Epidermal melanocyte (primary cell): Measurements from ENCODE around the gene NCKAP5.

Source experiments
- DNase-seq: peaks from one replicate; pipeline ENCODE4 v3.0.0; 2011; ENCODE audit warnings: low spot score; ENCODE audit not compliant: insufficient read length

The NCKAP5 gene

DNA sequence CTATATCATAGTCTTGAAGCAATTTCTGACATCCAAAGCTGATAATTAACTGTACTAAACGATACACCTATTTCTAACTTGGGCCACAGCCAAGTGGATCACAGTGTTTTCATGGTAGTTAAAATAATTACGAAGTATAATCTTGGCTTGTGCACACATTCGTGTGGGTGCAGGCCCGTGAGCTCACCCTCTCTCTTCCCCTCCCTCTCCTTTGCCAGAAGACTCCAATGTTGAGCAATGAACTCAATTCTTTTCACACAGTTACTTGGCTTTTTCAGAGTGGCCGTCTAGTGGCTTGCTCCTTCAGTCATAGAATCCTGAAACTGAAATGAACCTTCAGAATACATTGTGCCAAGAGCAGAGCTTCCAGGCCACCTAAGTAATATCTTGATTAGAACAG is 178.7 kb downstream of the NCKAP5 start:
- DNase-seq, result no peak

DNA sequence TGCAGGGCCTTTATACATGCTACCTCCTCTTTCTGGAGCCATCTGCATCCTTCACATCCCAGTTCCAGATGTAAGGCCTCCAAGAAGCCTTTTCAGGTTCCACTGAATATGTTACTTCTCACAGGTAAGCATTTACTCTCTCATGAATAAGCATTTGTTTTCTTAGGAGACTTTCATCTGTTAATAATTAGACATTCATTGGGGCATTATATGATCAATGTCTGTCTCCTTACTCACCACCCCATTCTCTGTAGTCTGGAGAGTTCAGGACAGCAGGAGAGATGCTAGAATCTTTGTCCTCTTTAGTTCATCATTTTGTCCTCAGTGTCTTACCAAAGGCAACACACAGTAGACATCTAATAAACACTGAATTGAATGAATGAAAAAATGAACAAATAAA is 185.7 kb downstream of the NCKAP5 start:
- no peak for DNase-seq

DNA sequence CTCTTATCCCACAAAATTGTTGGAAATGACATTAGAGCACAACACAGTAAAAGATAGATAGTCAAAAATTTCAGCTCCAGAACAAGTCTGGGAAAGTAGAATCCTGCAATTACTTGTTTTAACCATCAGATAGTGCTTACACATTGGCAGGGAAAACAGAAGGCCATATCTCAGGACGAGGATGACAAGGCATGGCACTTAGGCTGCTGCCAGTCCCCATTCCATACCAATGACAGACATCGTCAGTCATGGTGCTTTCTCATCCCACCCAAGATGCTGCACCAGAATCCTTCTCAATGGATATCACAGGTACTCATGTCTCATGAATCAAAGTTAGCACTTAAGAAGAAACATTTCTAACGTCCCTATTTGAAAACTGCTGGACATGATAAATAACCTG is 187.3 kb downstream of the NCKAP5 start:
- DNase-seq, result no peak

DNA sequence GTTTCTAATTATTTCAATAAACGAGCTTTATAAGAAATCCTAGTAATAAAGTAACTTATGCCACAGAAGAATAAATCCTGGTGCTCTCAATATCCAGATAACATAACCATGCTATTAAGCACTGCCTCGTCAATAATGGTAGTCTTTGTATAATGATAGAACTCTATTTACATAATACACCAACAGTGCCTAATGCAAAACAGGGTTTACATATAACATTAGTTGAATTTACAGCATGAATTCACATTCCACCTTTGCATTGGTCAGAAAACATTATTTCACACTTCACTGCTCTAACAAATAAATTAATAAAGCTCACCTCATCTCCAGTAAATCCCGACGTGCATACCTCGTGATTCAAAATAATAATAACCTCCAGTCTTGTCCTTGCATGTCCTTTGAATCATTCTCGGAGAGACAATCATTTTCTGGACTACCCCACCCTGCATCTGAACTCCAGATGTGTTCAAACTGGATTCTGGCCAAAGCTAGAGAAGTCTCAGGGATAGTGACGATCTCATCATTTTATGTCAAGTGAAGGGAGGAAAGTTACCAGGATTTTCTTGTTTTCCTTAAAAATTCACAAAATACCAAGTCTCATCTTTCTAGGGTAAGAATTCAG is 189.2 kb downstream of the NCKAP5 start:
- no peak for DNase-seq

DNA sequence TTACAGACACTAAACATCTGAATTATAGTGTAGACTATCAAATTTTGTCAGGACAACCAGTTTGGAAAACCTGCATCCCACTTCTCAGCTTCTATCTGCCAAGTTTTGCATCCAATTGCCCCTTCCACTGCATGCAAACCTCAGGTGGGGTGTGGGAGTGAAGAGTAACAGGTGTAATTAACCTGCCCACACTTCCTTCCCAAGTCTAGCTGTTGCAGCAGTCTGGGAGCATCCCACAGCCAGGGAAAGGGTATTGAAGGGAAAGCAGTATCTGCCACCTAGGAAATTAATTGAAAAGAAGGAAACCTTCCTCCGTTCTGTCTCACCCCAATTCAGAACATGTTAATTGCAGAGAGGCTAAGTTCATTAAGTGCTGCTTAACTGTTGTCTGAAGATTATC is 189.9 kb downstream of the NCKAP5 start:
- DNase-seq, result no peak

DNA sequence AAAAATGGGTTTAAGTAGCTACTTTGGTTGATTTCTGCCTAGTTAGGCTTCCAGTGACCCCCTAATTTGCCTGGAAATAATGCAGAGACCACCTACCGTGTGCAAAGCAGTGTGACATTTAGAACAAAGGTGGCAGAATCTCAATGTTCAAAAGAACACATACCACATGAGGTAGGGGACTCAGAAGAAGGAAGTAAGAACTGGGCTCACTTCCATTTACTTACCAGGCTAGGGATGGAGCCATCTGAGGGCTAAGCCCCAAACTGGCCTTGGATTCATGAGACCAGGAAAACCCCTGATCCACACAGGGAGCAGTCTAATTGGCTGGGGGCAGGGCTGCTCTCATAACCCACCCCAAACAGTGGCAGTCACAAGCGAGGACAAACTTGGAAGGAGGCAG is 190.7 kb downstream of the NCKAP5 start:
- no peak for DNase-seq

DNA sequence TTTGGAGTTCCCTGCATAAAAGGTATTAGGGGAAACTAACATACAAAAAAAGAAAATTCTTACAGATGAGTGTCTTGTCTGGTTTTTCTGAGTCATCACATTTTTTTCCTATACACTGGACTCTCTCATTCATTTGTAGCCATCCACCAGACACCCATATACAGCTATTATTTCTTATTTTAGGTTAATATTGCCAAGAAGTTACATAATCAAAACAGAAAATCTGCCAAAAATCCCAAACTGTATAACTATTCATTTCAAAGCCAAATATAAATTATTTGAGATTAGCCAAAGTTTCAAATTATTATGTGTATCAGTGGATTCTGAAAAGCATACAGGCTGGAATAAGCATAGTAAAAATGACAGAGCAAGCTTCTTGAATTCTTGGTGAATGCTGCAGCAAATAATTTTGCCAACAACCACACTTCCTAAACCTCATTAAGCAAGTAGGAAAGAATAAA is 191.2 kb downstream of the NCKAP5 start:
- no peak for DNase-seq

DNA sequence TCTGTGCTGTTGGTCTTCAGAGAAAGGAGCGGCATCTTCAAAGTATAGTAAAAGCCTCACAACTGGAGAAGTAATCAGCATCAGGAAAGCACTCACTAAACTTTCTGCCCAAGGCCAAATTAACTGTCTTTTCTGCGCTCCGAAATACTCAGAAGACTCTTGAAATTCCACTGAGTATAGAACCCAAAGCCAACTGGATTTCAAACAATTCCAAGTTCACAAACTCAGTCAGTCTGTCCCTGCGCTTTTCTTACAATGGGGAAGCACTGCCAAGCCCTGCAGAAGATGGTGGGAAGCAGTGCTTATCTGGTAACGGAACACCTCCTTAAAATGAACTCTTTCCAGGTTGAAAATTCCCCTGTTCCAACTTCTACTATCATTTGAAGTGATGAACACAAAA is 193.5 kb downstream of the NCKAP5 start:
- no peak for DNase-seq

DNA sequence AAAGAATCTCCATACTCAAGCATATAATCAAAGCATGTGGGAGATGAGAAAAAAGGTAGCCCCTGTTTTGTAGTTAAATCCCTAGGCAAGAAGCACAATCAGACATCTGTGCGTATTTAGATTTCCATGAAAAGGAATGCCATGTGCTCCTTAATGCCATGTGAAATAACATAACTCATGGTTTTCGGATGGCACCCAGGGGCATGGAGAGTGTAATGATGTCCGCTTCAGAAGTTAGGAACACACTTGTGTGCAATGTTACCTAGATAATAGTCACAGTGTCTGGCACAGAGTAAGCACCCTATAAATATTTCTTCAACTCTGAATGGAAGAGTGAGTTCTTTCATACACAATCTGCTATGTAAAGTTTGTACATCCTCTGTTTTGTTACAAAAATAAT is 197.0 kb downstream of the NCKAP5 start:
- no peak for DNase-seq

DNA sequence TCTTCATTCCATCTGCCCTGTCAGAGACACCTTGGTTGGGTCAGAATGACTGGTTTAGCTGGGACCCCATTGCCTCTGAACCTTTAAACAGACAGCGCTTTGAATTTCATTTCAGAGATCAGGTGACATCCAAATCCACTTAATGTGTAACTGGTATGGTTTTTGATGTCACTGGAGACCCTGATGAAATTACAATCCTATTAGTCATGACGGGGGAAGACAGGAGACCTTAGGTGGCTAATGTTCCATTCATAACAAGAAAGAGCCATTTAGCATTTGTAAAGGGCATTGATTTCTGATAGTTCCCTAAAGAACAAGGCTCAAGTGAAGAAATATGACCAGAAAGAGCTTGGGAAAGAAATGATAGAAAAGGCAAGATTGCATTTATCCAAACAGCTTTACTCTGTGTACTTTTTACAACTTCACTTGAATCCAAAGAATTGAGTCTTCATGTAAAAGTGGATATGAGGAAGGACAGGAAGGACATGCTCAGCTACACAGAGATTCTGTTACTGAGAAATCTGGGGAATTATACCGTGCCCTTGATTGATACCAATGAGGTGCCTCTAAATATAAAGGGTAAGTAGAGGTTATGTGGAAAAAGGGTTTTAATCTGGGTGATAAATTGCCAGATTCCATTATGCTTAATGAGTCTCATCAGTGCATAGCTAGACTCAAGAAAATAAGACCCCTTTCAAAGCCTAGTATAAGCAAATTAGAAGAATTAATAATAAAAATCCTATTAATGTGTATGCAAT is 198.2 kb downstream of the NCKAP5 start:
- DNase-seq, result no peak

DNA sequence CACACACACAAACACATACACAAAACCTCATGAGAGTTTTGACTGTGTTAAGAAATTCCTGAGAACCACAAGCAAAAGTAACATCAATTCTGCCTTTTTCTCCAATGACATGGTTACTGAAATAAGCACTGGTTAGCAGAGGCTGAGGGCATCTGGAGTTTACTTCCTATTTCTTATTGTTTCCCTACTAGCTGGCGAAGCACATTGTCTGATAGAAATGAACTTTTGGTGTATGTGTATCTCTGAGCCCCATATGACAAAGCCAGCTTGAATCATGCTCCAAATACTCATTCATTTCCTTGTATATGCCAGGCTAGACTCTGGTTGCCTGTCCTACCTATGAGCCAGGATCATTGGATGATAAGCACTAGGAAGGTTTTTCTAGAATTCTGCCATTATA is 203.1 kb downstream of the NCKAP5 start:
- DNase-seq, result no peak

DNA sequence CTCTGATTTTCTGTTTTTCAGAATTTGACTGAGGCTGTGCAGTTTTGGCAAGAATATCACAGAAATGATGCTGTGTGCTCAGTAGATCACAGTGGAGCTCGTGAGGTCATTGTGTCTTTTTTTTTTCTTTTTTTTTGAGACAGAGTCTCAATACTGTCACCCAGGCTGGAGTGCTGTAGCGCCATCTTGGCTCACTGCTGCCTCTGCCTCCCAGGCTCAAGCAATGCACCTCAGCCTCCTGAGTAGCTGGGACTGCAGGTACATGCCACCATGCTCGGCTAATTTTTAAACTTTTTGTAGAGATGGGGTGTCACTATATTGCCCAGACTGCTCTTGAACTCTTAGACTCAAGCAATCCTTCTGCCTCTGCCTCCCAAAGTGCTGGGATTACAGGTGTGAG is 203.6 kb downstream of the NCKAP5 start:
- no peak for DNase-seq

DNA sequence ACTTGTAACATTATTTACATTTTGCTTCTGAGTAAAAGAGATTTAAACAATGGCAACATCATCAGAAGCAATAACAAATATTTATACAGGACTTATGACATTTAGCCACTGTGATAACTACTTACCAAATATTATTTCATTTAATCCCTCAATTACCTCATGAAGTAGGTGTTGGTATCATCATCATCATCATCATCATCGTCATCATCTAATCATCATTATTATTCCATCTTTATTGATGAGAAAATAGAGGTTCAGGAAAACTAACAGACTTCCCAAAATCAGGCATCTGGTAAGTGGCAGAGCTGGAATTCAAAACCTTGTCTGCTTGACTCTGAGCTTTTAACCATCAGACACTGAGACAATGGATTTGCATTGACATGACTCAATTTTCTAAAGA is 204.4 kb downstream of the NCKAP5 start:
- DNase-seq, result no peak

DNA sequence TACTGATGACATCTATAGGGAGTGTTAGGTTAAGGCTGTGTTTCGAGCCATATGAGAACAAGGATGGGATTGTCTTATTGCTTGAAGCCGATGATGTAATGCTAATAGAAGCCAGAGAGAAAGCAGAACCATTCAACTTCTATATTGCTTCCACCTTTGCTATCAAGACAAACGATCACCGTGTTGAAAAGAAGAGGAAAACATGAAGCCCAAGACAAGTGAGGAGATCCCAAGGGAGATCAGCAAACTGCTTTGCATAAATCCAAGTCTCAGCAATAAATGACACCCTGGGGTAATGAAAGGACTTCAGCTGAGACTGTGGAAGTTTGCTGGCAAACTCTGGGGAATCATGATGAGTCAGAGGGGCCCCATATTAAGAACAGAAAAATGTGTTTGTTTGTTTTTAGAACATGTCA is 206.2 kb downstream of the NCKAP5 start:
- peak; percentile 31 for DNase-seq

DNA sequence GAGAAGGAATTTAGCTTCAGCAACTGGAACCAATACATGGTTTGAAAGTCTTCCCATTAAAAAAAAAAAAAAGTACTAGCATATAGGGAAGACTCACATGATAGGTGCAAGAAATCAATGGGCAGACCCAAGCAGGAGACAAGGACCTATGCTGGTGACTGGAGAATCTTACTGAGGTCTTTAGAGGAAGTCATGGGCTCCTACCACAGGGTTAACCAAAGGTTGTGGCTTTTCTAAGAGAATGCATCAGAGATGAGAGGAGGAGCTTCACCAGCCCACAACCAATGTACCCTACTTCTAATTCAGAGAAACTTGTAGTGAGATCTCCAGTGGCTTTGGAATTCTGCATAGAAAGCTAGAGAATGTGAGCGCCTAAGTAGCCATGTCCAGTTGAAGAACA is 207.4 kb downstream of the NCKAP5 start:
- DNase-seq, result no peak

DNA sequence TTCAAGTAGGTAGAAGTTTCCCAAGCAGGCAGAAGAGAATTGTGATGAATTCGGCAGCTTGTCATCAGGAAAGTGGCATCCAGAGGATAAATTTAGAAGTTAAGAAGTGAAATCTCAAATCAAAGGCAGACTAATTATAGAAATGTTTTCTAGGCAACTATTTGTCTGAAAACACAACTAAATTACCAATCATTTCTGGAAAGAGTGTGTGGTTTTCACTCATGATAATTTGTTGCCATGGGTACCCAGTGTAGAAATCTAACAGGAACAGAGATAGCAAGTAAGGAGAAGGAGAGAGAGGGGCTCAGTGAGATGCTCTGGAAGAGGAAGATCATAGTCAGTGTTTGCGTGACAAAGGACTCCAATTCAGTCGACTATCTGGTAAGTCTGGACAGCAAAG is 208.1 kb downstream of the NCKAP5 start:
- DNase-seq, result no peak

DNA sequence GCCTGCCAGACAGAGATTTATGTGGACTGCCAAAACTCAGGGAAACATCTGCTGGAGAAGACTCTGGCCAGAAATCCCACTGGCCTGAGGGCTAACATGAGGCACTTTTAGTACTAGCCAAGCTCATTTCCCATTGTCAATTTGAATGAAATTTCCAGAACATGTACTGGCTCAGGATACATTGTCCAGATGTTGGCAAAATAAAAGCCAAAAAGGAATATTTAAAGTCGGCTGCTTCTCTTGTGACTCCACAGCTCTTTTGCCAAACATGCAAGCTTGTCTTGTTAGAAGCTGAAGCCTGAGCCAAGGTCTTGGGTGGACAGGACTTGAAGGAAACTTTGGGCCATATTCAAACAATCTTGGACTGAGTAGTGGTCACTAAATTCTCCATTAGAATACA is 215.5 kb downstream of the NCKAP5 start:
- peak; percentile 23 for DNase-seq

DNA sequence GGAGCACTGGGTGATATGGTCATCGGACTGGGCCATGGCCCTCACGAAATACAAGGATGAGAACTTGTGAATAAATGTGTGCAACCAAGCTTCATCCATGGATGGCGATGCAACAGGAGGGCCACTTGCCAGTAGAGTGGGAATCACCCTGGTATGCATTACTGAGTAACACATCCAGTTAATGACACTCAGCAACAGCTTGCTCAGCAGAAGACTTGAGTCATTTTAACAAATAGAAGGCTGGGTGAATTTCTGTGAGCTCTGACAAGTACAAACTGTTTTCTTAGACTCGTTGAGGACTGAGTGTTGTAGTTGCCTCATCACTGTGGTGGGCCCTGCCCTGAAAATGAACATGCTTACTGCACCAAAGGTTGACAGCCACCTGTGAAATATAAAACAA is 221.6 kb downstream of the NCKAP5 start:
- DNase-seq, result no peak

DNA sequence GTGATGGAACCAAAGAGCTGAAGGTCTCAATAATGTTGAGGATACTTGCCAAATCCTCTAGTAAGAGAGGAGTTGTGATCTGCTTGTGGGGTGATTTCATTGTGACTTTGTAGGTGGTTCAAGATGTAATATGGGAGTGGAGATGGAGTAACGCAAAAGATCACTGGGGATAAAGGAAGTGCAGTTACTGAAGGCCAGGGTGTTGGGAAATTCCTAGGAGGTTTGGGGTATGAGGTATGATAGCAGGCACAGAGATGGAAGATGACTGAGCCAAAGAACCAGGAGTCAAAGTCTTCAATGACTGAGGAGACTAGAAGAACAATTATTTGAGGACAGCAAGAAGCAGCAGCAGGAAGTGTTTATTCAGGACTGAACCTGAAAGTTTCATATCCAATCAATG is 222.6 kb downstream of the NCKAP5 start:
- no peak for DNase-seq

DNA sequence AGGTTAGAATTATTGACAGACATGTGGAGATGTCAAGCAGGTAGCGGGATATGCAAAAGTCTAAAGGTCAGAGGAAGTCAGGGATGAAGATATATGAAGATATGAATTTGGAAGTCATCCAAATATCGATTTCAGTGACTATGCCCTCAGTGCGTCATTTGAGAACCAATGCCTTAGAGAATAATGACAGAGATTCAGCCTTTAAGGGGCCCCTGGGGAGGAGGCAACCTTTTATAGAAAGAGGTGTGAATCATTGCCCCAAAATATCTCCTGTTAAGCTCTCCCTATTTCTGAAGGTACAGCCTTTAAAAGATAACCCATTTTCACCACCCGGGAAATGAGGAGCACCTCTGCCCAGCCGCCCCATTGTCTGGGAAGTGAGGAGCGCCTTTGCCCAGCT is 223.4 kb downstream of the NCKAP5 start:
- no peak for DNase-seq

DNA sequence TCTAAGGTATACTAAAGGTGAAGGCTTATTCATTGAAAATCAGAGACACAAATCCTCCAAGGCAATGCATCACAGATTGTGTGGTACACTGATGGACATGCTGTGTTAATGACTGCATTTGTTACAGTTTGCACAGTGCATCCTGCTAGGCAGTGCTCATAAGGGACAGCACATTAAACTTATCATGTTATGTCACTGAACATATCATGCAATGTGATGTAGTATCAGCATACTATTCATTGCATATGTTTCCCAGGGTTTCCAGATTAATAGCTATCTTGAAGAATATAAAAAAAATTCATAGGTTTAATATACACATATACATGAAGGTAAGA is 225.3 kb downstream of the NCKAP5 start:
- DNase-seq, result no peak

DNA sequence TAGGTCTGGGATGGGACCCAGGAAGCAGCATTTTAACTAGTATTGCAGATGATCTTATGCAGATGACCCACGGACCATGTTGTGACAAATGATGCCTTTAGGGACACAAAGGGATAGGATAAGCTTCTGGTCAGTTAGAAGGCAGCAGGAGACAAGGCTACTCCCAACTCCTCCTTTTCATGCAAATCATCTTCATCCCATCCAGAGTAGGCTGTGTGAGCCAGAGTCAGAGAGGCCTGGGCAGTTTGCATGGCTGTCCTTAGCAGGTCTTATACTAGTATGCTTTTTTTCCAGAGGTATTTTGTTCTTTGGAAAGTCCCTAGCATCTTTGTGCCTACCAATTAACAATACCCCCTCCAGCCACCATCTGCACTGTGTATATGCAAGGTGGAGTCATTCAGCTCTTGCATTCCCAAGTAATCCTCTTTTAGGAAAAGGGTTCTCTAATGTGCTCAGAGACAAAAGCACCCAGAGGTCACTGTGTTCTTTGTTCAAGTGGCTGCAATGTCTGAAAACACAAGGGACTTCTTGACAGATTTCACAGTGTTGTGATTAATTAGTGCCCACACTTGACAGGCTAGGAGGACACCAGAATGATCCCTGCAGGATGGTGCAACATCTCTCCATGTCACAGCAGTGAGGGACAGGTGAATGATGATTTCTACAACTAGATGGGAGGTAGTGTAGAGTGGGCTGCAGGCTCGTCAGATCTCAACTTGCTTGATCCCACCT is 225.8 kb downstream of the NCKAP5 start:
- DNase-seq, result no peak

DNA sequence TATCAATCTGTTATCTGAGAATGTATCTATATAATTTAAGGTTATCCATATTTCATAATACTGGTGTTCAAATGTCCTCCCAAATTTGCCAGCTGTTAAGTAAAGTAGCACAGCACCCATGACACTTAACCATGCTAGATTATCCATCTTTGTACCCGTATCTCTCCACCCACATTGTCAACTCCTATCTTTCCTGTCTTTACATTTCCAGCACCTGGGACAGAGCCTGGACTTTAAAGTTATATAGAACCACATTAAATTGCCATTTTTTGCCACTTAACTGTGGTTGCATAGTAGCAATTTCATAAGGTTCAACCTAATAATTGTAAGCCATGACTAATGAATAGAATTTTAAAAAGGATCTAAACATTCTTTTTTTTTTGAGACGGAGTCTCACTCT is 226.7 kb downstream of the NCKAP5 start:
- DNase-seq, result no peak
